ENCODE measurements around the gene CDC16.

CDC16 gene

DNA sequence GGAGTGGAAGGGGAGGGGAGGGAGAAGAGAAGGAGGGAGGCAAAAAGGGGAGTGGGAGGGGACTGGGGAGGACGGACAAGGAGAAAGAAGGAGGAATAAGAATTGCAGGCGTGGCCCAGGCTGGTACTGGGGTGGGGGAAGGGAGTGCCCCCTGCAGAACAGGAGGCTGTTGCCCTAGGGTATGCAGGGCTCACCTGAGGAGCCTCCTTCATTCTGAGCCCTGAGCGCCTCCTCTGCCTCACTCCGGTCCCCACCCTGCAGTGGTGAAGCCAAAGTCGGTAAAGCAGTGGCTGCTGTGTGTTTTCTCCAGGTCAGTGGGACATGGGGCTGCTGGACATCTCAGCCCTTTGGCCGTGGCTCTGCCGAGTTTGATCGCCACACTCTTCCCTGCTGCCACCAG, 9.1 kb upstream of the CDC16 start:
- TF ChIP-seq, protein P1, sequence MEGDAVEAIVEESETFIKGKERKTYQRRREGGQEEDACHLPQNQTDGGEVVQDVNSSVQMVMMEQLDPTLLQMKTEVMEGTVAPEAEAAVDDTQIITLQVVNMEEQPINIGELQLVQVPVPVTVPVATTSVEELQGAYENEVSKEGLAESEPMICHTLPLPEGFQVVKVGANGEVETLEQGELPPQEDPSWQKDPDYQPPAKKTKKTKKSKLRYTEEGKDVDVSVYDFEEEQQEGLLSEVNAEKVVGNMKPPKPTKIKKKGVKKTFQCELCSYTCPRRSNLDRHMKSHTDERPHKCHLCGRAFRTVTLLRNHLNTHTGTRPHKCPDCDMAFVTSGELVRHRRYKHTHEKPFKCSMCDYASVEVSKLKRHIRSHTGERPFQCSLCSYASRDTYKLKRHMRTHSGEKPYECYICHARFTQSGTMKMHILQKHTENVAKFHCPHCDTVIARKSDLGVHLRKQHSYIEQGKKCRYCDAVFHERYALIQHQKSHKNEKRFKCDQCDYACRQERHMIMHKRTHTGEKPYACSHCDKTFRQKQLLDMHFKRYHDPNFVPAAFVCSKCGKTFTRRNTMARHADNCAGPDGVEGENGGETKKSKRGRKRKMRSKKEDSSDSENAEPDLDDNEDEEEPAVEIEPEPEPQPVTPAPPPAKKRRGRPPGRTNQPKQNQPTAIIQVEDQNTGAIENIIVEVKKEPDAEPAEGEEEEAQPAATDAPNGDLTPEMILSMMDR (conservative IDR thresholded peaks at IDR 0.05; ENCODE audit: control insufficient read depth, insufficient read depth, low read depth, low read length) = no peak
- H3K4me3 ChIP-seq (ENCODE audit: control insufficient read depth, low read depth, low read length) = no peak overlapping the region
- no peak for DNase-seq (ENCODE audit: low read depth)

DNA sequence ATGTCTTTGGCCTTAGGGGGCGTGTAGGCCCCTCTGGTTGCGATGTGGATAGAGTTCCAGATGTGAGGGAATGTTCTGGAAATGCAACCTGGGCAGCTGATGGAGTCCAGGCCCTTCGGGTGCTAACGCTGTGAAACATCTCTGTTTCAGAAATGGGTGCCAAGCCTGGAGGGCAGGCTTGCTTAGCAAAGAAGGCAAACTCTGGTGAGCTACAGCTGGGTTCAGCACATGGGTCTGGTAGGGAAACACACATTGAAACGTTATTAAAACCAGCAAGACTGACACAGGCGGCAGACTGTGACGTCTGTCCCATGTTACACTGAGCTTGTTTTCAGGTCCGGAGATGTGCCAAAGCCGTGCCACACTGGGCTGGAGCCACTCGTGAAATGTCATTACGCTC, 8.6 kb upstream of the CDC16 start:
- no peak overlapping the region for H3K4me3 ChIP-seq (ENCODE audit: control insufficient read depth, low read depth, low read length)
- TF ChIP-seq, protein P1 (conservative IDR thresholded peaks at IDR 0.05; ENCODE audit: control insufficient read depth, insufficient read depth, low read depth, low read length) = no peak
- DNase-seq (ENCODE audit: low read depth) = no peak

DNA sequence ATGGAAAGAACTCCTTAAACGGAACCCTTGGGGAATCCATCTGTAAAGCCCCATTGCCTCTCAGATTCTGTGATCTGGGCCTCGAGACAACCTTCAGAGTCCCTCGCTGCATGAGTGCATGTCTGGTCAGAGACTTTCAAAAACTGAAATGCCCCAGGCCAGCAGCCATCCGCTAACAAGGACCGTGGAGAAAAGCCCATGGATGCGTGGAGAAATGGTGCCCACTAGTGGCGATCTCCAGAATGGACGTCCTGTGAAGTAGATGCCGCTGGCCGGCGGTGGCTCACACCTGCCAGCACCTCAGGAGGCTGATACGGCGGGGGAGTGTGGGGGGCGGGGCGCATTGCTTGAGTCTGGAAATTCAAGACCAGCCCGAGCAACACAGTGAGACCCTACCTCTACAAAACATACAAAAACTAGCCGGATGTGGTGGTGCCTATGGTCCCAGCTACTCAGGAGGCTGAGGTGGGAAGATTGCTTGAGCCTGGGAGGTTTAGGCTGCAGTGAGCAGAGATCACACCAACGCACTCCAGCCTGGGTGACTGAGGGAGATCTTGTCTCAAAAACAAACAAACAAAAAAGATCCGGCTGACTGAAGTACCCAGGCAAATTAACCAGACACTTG, 7.9 kb upstream of the CDC16 start:
- TF ChIP-seq, protein P1 (conservative IDR thresholded peaks at IDR 0.05; ENCODE audit: control insufficient read depth, insufficient read depth, low read depth, low read length) = peak; percentile 97
- H3K4me3 ChIP-seq (ENCODE audit: control insufficient read depth, low read depth, low read length) = no peak overlapping the region
- DNase-seq (ENCODE audit: low read depth) = peak; percentile 81

DNA sequence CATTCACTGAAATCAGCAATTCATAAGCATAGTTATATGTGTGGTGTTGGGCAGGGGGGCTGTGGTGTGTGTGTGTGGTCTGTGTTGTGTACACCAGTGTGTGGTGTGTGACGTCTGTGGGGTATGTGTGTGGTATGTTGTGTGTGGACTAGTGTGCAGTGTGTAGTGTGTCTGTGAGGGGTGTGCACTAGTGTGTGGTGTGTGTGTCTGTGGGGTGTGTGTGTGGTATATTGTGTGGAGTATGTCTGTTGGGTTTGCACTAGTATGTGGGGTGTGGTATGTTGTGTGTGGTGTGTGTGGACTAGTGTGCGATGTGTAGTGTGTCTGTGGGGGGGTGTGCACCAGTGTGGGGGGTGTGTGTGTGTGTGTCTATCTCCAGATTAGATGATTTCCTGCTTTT, 7.2 kb upstream of the CDC16 start:
- DNase-seq (ENCODE audit: low read depth) = no peak
- TF ChIP-seq, protein P1 (conservative IDR thresholded peaks at IDR 0.05; ENCODE audit: control insufficient read depth, insufficient read depth, low read depth, low read length) = no peak
- no peak overlapping the region for H3K4me3 ChIP-seq (ENCODE audit: control insufficient read depth, low read depth, low read length)

DNA sequence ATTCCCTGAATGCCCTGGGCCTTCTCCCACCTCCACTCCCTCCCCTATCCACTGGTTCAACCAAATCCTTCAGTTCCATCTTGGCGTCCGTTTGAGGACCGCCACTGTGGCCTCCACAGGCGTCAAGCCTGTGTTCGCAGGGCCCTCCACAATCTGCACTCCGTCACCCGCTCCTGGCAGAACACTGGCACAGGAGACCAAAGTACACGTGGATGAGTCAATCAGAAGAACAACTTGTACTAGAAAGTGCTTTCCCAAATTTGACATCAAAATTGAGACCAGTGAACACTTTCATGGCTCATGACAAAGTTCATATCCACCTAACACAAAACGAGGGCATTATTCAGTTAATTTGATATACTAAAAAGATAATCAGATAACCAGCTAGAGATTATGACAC, 6.5 kb upstream of the CDC16 start:
- DNase-seq (ENCODE audit: low read depth) = no peak
- no peak overlapping the region for H3K4me3 ChIP-seq (ENCODE audit: control insufficient read depth, low read depth, low read length)
- TF ChIP-seq, protein P1 (conservative IDR thresholded peaks at IDR 0.05; ENCODE audit: control insufficient read depth, insufficient read depth, low read depth, low read length) = no peak

DNA sequence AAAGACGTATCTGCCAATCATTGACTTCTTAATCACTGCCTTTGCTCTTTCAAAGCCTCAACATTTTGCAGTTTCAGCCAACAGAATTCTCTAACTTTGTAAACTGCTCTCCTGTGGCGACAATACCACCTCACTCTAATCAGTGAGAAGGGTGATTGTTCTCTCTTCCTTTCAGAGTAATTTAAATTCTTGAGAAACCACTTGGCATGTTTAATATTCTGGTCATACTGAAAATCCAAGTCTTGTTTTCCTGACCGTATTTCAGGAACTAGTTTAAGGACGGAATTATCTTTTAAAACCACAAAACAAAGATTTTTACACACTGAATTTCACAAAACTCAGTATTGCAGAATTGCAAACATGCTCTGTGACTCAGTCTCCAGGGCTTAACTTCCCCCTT, 5.2 kb upstream of the CDC16 start:
- no peak for DNase-seq (ENCODE audit: low read depth)
- H3K4me3 ChIP-seq (ENCODE audit: control insufficient read depth, low read depth, low read length) = no peak overlapping the region

More for the DNA sequence above, 5.2 kb upstream of the CDC16 start:
- TF ChIP-seq, protein P1 (conservative IDR thresholded peaks at IDR 0.05; ENCODE audit: control insufficient read depth, insufficient read depth, low read depth, low read length) = no peak
